GM18520 (cell line): ENCODE data around the gene HJURP.

Source experiments
- ATAC-seq: cut with Tn5 transposase; IDR thresholded peaks from one replicate; pipeline ENCODE4 v1.9.1; 2021; ENCODE audit not compliant: unreplicated experiment

HJURP gene

DNA sequence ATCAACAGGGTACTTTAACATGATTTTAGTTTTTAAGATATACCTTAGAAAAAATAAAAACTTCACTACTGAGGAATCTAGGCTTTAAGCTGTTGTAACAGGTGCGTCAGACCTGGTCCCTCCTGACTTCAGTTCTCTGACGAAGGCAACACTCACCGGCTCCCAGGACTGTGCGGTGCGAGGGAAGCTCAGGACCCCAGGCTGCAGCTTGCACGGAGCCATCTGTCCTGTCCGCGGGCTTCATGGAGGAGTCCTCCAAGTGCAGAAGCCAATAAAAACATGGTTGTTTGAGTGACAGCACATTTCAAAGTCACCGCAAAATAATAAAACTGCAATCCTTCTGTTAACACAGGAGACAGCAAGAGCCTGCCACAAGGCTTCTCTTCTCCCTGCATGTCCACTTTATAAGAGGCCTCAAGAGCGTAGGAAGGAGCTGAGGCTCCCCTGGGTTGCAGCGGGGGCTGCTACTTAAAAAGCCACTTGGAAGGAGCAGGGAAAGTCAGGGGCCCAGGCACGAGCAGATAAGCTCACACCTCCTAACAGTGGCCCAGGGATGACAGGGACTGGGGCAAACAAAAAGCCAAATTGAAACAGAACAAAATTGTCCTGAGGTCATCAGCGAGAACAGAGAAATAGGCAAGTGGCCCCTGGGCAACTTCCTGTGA is 4.6 kb downstream of the HJURP start:
- ATAC-seq, result no peak

DNA sequence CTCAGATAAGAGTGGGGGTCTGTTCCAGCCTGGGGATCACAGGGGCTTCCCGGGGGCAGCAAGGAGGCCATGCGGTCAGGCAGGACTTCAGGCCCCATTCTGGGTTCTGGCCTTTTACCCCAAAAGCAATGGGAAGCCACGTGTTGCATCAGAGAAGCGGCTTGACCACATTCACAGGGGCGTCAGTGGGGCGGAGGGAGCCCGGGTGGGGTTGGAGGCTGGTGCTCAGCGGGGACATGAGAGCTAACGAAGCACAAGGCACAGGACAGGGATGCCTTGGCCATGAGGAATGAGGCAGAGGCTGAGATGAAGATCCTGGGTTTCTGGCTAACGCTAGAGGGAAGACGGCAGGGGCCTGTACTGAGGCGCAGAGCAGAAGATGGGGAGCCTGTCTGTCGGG is 6.1 kb downstream of the HJURP start:
- no peak for ATAC-seq

DNA sequence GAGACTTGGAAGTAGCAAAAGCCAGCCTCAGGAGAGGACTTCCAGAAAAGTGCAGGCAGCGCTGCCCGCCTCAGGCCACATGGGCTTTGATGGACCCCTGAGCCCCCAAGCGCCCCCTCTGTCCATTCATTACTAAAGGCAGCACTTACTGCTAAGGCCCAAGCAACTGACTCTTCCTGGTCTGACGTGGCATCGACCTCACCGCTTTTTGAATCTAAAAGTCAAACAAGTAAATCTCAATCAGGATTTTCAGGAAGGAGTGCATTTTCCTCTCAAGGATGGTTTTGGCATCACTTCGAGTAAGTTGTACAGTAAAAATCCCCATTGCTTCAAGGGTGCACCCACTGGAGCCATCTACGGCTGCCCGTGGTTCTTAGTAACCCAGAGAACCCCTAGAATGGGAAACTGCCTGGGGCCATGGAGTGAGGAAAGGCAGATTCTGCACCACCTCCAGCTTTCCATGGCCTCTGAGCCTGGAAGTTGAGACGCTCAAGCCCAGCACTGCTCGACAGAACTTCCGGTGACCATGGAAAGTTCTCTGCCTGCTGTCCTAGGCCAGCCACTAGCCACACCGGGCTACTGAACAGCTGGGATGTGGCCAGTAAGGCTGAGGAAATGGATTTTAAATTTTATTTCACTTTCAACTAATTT is 7.0 kb downstream of the HJURP start:
- ATAC-seq, result no peak

DNA sequence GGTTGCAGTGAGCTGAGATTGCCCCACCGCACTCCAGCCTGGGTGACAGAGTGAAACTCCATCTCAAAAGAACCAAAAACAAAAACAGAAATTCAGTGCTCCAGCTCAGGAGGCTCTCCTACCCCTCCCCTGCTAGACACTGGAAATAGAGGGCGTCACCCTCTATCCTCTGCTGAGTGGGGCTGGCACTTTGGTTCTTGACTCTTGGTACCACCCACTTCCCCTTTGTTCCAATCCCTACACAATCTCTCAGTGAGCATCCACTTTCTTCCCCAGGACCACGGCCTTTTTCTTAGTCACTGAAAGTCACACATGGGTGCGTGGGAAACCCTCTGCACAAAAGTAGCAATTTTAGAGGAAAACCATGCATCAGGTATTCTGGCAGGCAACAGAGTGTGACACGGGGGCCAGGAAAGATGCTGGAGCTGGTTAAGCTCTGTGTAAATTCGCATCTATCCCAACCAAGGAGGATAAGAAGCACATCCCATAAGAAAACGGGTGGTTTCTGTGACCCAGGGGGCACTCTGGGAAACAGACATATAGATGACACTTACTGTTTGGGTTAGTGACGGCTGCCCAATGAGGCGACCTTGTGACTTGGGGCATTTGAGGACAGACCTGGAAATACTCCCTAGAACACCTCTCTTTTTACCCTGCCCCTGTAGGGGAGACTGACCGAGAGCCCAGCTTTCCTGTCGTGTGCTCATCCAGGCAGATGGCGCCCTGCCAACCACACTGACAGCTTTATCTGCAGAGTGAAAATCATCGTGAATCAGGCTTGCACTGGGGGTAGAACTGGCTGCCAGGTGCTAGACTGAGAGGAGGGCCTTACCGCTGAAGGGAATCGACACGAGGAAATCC is 7.7 kb downstream of the HJURP start:
- no peak for ATAC-seq

DNA sequence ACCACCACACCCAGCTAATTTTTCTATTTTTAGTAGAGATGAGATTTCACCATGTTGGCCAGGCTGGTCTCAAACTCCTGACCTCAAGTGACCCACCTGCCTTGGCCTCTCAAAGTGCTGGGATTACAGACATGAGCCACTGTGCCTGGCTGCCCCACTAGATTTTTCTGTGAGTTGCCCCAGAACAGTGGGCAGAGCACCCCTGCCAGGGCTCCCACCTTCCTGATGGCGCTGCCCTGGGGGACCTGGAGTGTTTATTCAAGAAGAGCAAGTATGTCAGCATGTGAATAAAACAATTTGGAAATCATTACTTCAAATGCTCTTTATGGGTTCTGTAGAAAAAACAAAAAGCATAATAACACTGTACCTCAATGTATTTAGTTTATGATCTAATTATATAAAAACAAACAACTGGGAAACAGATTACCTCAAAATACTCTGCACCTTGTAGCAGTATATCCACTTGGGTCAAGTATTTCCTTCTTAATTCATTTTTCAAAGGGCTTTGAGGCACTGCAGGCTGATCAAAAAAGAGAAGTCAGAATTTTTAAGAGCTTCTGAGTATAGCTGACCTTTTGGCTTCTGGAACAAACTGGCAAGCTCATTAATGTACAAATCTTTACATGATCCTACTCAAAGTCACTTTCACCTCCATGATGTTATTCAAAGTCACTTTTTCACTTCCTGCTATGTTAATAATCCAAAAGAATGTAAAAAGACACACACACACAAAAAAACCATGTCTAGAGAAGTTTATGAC is 8.9 kb downstream of the HJURP start:
- ATAC-seq, result no peak

DNA sequence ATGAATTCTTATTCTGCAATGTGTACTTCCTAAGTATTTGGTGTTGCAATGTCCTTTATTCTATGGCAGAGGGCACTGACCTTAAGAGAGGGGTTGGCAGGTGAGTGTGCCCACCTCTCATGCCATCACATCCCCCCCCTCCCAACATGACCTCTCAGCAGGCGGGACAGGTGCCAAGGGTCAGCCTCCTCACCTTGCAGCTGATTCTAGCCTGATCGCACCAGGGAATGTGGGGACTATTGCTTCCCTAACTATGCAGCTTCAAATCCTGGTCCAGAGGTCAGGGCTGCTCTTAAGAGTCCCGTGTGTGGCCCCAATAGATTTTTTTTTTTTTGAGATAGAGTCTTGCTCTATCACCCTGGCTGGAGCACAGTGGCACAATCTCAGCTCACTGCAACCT is 9.5 kb downstream of the HJURP start:
- no peak for ATAC-seq

DNA sequence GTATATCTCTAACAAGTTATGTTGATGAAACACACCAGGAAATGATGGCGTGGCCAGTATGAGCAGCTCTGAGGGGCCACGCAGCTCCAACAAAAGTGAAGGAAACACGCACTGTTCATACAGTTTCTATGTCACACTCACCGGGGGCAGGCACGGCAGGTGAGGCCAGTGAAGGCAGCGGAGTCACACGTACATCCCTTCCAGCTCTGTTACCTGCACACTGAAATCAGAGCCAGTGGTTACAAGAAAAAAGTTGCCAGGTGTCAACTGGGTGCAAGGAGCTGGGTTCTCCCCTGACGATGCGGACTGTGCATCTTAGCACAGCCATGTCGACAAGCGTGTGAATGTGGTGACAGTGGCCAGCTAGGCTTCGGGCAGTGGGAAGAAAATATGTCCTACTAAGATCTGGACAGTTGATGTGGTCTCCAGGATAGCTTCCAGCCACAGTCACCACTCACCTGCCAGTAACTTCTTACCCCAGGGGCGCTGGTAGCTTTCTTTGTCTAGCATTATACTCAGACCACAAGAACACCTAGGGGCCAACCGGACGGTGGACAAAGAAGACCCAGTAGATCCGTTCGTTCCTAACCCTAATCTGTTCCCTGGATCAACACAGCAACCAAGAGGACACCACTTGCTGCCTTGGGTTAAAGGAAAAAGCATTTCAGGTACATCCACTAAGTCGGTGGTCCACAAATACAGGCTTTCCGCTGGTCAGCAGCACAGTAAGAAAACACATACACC is 10.1 kb downstream of the HJURP start:
- no peak for ATAC-seq

DNA sequence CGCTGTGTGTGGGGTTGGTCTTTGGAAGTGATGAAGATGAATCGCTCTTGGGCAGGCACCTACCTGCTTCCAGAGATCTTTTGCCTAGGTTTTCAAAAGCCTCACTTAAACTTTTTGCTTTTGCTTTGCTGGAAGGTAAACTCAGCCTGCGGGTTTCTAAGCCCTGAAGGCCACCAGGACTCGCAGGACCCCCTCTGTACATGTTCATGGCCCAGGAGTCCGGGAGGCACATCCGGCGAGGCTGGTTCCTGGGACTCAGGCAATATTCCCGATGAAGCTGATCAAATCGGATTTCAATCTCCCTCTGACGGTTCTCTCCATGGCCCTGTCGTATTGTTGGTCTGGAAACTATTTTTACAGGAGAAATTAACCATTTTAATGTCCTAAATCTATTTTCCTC is 13.2 kb downstream of the HJURP start:
- no peak for ATAC-seq

DNA sequence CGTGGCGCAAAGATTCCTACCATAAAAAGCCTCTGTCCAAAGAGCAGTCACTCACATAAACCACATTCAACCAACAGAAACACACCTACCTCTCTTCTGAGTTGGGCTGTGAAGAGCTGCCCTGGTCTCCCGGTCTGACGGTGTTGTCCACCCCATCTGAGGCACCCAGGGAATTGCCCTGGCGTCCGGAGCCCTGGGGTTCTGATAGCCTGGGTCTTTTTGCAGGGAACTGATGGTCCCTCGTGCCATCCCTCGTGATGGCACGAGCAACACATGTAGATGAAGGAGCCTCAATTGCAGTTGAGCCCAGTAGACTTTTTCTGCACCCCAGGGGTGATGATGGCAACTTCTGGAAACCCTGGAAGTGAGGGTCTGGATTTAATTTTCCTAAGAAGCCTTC is 13.8 kb downstream of the HJURP start:
- ATAC-seq, result no peak

DNA sequence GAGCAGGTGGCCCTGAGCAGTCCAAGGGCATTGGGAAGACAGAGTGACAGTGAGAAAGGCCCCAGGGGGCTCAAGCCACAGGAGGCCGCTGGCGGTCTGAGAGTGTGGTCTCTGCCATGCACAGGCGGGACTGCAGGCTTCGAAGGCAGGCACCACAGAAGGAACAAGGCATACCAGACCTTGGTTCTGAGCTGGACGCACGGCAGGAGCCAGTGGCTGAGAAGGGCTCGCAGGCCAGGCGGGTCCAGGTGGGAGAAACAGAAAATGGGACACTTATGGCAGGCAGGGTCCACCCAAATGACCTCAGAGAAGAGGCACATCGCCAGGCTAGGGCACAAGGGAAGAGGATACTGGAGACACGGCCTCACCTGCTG is 14.9 kb downstream of the HJURP start:
- ATAC-seq, result no peak

DNA sequence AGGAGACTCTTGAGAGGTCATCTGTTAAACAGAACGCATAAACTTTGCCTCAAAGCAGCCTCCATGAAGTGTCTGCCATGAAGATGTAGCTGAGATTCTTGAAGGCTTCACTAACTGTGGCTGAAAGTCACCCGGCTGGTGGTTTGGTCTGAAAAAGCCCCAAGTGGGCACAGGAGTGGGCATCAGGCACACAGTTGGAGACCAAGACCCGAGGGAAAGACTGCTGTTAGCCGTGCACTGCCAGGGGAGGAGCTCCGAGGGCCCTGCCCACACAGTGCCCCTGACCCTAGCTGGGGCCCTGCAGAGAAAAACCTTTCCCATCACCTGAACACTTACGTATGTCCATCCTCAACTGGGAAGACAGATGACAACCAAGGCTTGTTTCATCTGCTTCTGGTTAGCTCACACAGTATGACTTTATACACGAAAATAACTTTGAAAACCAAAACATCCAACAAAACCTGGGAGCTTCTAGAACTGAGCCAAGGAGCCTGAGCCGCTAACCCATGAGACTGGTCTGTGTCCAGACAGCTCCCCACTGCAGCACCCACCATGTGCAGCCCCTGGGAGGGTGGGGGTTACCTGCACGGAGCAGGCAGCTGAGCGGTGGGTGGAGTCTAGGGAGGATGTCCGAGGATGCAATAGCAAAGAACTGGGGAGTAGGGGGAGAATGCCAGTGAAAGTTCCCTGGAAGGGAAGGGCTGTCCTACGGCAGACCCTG is 15.4 kb downstream of the HJURP start:
- no peak for ATAC-seq

DNA sequence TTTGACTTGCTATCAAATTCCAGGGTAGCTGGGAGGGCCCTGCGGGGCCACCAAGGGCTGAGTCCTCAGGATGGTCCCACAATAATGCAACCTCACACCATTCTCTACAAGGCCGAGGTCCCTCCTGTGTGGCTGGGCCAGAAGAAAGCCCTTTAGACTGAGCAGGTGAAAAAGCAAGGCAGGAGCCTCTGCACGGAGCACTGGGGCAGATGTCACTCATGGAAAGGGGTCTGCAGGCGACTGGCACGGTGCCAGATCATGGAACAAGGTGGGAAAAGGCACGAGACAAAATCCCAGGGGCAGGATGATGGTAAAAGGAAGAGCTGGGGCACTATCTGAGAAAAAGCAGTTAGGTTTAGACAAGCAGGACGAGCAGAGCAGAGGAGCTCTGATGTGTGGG is 16.1 kb downstream of the HJURP start:
- ATAC-seq, result no peak

DNA sequence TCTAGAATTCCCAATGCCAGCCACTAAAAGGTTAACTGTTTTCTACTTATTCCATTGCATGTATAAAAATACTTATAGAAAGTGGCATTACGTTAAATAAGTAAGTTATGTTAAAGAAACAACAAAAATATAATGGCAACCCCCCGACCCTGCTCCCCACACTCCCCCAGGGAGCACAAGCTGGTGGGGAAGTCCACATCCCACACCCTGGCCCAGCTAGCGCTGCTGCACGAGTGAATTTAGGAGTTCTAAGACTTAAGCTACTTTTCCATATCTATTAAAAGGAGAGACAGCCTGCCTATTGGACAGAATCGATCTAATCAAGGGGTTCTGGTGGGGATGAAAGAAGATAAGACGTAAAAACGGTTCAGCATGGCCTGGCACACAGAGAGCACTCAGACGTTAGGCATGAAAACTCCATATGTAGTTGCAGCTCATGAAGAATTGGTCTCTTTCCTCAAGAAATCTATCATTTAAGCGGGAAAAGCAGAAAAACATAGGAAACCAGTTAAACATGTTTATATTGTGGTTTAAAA is 16.6 kb downstream of the HJURP start:
- ATAC-seq, result no peak

DNA sequence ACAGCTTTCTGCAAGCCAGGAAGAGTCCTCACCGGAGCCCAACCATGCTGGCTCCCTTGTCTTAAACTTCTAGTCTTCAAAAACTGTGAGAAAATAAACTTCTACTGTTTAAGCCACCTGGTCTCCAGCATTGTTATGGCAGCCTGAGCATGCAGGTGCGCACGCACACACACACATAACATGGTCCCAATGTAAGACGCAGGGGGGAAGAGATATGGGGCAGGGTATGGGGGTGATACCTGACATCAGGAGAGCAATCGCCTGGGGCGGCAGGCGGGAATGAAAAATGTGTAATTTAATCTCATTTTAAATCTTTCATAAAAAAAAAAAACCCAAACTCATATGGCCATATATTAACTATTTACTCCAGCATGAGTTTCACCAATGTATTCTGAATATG is 18.0 kb downstream of the HJURP start:
- no peak for ATAC-seq

DNA sequence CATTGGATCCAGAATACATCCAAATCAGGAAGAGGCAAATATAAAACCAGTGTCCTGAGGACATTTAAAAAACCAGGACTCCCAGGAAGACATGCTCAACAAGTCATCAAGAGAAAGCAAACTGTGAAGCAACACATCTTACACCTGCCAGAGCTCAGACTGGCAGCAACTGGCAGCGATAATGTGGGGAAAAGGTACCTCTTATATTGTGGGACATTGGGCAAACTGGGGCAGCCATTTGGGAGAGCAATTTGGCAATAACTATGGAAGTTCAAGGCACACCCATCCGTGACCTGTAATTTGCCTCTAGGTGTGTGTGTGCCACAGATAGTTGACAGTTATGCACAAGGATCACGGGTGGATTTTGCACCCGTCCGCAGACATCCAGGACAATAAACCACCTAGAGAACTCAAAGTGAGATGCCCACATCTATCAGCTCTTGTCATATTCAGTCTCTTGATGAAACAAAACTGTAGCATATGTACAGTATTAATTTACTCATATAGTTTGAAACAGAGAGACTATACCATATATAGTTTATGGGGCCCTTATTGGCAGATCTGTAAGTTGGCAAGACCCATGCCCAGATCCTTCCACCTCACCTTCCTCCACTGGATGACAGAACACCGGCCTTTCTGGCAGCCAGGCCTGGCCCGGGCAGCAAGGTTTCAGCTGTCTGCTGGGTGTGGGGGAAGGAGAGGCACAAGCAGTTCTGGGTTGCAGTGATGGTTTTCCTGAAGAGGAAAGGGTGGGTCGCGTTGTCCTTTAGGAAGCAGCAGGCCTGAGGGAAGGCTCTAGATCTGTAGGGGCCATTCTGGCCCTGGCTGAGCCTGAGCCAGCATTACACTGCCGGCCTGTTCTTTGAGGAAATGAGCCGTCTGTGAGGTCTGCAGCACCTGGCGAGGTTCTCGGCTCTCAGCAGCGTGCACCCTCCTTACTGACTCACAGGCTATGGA is 18.8 kb downstream of the HJURP start:
- no peak for ATAC-seq

DNA sequence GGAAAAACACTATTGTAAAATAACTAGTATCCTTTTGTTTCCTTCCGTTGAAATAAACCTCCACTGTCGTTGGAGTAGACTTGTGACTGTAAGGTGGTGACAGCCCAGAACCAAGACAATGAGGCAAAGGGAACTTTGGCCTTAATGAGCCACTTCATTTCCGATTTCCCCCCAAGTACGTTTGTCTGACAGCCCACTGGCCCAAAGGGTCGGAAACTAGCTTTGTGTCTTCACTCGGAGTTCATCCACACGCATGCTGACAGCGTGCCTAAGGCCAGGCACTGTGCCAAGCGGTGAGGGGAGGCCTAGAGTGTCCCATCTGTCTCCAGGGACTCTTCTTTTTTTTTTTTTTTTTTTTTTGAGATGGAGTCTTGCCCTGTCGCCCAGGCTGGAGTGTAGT is 21.0 kb downstream of the HJURP start:
- ATAC-seq, result no peak

DNA sequence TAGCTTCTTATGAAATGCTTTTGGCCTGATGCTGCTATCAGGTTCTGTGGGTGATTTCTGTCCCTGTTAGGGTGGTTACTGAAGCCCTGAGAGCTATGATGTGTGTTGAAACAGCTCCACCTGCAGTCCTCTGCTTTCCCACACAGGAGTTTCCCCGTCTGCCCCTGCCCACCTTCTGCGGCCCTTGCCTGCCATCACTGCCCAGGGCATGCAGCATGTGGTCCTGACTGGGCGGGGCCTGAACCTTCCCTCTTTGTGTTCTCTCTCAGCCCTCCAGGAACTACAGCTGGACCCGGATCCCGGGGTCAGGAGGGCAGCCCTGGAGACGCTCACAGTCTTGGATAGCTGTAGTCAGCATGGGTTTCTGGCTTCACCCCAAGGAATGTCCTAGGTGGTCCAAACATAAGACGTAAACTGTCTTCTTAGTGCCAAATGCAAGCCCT is 21.4 kb downstream of the HJURP start:
- no peak for ATAC-seq

DNA sequence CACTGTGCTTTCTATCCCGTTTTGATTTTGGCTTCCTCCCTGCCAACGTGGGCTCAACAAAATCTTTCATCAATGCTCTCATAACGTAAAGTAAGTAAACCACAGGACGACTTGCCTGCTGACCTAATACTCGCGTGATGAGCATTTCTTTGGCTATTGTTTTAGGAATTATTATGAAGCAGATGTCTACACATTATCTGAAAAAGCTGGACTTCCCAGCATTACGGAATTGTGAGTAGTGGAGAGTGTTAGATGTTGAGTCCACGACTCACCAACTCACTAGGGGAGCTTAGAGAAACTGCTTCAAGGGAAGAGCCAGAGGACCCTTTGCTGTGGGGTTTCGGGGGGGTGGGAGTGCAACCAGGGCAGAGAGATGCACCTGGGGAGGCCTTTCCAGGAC is 21.9 kb downstream of the HJURP start:
- ATAC-seq, result no peak

DNA sequence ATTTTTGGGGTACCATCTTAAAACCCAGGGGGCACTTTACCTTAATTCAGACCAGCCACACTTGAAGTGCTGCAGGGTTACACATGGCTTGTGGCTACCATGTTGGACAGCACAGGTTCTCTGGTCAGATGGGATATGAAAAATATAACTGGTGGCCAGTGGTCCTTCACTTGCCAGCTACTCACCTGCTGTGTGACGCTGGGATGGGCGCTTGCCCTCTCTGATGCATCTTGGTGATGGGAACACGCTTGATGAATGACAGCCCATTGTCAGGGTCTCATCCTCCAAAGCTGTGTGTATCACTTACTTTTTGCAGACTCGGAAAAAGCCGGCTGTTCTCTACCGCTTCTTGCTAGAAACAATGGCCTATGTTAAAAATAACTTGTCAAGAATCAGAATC is 22.5 kb downstream of the HJURP start:
- no peak for ATAC-seq
